BE2C (cell line): ENCODE measurements around the gene CEP83.

Experiments
- DNase-seq: peaks from one replicate; pipeline ENCODE4 v3.0.0-alpha.2; 2020
- H3K27me3 ChIP-seq: fragments of 250-450 bp; sonication (Bioruptor Pico); 2 replicates; pipeline ENCODE4 v1.5.1; 2020; ENCODE audit warnings: mild to moderate bottlenecking
- H3K36me3 ChIP-seq: fragments of 250-450 bp; sonication (Bioruptor Pico); 2 replicates; pipeline ENCODE4 v1.5.1; 2020; ENCODE audit warnings: mild to moderate bottlenecking
- H3K4me1 ChIP-seq: fragments of 250-450 bp; sonication (Bioruptor Pico); 2 replicates; pipeline ENCODE4 v1.5.1; 2020
- H3K4me3 ChIP-seq: 2 replicates; pipeline ENCODE4 v1.5.1; 2011; ENCODE audit warnings: low read depth, low read length
- H3K9me3 ChIP-seq: fragments of 250-450 bp; sonication (Bioruptor Pico); 2 replicates; pipeline ENCODE4 v1.5.1; 2020
- CTCF ChIP-seq: IDR thresholded peaks from 2 replicates; pipeline ENCODE4 v1.5.1; 2012; ENCODE audit warnings: mild to moderate bottlenecking, low read depth, low read length

The CEP83 gene

GRCh38 chr12:94500831-94501567 is 41.3 kb upstream of the CEP83 start:
- no peak for DNase-seq
- no peak for TF ChIP-seq CTCF
- H3K4me1 ChIP-seq: no peaks in the 10 kb centered on the region
- H3K9me3 ChIP-seq: no peaks in the 10 kb centered on the region
- H3K36me3 ChIP-seq: no peaks in the 10 kb centered on the region
- H3K27me3 ChIP-seq: no peaks in the 10 kb centered on the region
- H3K4me3 ChIP-seq: no peak overlapping the region

- H3K4me1 ChIP-seq: no peaks in the 10 kb centered on the region
- H3K36me3 ChIP-seq: no peaks in the 10 kb centered on the region
- no peak for TF ChIP-seq CTCF
- H3K4me3 ChIP-seq: no peak overlapping the region
- H3K9me3 ChIP-seq: no peaks in the 10 kb centered on the region
- no peaks in the 10 kb centered on the region for H3K27me3 ChIP-seq
- no peak for DNase-seq
Measured at GRCh38 chr12:94498698-94499097, 39.0 kb upstream of the CEP83 start.

GRCh38 chr12:94498073-94498472 is 38.4 kb upstream of the CEP83 start:
- no peaks in the 10 kb centered on the region for H3K36me3 ChIP-seq
- no peak for TF ChIP-seq CTCF
- H3K4me3 ChIP-seq: no peak overlapping the region
- no peaks in the 10 kb centered on the region for H3K9me3 ChIP-seq
- no peaks in the 10 kb centered on the region for H3K4me1 ChIP-seq
- no peak for DNase-seq
- no peaks in the 10 kb centered on the region for H3K27me3 ChIP-seq

GRCh38 chr12:94495445-94496115 is 35.9 kb upstream of the CEP83 start:
- H3K4me1 ChIP-seq: no peaks in the 10 kb centered on the region
- peaks cover 9% of the 10 kb centered on the region for H3K27me3 ChIP-seq
- no peaks in the 10 kb centered on the region for H3K36me3 ChIP-seq
- H3K4me3 ChIP-seq: no peak overlapping the region
- no peaks in the 10 kb centered on the region for H3K9me3 ChIP-seq
- DNase-seq: no peak
- TF ChIP-seq CTCF: no peak

- no peaks in the 10 kb centered on the region for H3K36me3 ChIP-seq
- TF ChIP-seq CTCF: no peak
Measured at GRCh38 chr12:94491489-94491888, 31.8 kb upstream of the CEP83 start.

GRCh38 chr12:94488463-94488862 is 28.8 kb upstream of the CEP83 start:
- Histone ChIP-seq H3K4me3 (no peak overlapping the region), H3K27me3 (peaks cover 9% of the 10 kb centered on the region), H3K9me3 (no peaks in the 10 kb centered on the region), H3K36me3 (no peaks in the 10 kb centered on the region), H3K4me1 (no peaks in the 10 kb centered on the region)
- TF ChIP-seq CTCF: no peak
- no peak for DNase-seq

More at GRCh38 chr12:94491489-94491888, 31.8 kb upstream of the CEP83 start:
- peaks cover 9% of the 10 kb centered on the region for H3K27me3 ChIP-seq
- no peak for DNase-seq
- H3K4me3 ChIP-seq: no peak overlapping the region
- H3K9me3 ChIP-seq: no peaks in the 10 kb centered on the region
- no peaks in the 10 kb centered on the region for H3K4me1 ChIP-seq
